ENCODE data around the gene RIC8B. TPM values are rescaled to one million over a fixed set of nuclear protein-coding genes. Genes with fewer than 3 reads are reported as not detected.

RIC8B gene
- total RNA-seq, 1 donor: 5.7 TPM

DNA sequence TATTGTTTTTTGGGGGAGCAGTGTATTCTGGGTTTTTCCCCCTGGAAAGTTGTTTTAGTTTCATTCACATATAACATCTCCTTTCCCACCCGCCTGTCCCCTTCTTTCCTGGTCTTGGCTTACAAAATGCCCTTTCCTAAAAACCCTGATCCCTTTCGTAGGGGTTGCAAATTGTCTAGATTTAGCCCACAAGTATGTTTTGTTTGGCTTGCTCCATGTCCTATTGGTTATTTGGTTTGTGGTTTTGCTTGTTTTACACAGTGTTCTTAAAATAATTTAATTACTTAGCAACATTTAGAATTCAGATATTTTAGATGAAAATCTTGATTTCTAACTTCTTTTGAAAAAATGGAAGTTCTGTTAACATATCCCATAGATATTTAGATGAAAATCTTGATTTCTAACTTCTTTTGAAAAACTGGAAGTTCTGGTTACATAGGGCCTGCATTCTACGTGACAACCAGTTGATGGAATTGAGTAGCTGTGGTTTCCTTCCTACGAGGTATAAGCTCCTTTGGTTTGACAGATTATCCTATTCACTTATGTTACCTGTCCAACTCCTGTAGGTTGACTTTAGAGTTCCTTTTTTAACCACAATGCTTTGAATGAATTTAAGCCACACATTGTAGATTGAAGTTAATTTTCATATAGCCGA lies 92.1 kb downstream of the RIC8B start:
- DNase-seq (ENCODE audit: low read depth in 2 of 3, low spot score in 2 of 3): no peak

DNA sequence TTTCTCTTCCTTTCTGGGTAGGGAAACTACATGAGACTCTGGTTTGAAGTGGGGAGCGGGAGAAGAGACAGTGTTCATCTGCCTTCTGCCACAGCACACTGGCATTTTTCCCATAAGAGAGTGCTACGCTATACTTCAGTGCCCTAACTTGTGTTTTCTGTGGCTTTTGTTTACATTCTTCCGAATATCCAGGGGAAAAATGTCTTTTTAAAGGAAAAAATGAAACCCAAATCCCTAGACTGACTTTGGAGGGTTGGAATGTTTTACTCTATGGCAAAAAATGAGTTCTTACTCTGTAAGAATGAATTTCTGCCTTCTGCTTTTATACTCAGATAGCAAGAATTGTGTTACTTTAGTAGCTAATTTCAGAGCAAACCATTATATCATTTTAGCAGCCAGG lies 93.2 kb downstream of the RIC8B start:
- DNase-seq (ENCODE audit: low read depth in 2 of 3, low spot score in 2 of 3): no peak

DNA sequence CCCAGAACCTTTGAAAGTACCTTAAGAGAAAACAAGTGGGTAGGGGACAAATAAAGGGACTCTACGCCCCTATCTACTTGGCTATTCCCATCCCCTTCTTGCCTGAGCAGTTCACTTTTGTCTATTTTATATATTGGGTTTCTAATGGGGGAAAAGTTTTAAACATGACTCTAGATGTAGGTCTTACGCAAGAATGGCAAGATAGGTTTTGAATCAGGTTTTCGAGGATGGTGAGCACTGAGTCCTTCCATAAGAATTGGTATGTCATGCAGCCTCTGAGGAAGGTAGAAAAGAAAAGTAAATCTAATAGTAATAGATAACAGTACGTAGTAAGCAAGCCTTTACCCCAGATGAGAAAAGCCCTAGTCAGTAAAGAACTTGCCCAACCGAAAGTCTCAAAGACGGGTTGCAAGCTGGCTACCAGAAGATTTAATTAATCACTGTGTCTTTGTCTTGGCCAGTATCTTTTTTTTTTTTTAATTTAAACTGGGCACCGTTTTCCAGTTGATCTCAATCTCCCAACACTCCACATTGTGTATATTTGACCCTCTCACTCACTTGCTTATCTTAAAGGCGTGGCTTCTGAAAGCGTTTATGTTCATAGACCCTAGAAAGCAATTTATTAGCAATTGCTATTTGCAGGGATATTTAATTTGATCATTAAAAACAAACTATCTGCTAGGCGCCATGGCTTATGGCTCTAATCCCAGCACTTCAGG lies 94.7 kb downstream of the RIC8B start:
- DNase-seq (ENCODE audit: low read depth in 2 of 3, low spot score in 2 of 3): no peak

DNA sequence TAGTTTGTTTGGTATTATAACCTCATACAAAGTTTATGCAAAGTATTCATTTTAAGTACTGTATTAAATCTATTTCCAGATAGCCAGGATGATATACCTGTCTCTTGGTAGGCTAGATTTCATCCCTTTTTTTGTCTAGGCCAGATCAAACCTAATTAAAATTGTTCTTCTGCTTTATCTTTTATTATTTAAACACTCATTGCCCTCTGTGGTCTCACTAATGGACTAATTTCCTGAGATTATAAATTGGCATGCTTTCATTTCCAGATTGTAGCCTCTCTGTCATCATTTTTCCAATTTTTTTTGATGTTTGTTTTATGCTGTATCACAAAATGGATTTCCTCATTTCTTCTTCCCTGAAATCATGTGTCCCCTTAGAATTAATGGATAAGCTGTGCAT lies 95.6 kb downstream of the RIC8B start:
- DNase-seq (ENCODE audit: low read depth in 2 of 3, low spot score in 2 of 3): no peak

DNA sequence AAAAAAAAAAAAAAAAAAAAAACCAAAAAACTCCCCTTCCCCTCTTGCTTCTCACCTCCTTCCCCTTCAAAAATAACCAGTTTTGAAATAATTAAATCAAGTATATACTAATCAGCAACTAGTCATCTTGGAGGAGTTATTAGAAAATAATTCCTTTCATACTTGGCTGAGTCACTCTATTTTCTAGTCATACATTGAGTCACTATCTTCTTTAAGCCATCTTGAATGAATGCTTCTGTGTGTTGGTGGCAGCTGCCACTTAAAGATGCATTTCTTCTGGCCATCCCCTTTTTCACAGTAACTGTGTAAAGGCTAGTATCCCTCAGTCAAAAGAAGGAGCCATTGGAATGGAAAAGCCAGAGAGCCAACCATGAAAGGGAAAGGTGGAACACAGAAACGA lies 97.0 kb downstream of the RIC8B start:
- no peak for DNase-seq (ENCODE audit: low read depth in 2 of 3, low spot score in 2 of 3)

DNA sequence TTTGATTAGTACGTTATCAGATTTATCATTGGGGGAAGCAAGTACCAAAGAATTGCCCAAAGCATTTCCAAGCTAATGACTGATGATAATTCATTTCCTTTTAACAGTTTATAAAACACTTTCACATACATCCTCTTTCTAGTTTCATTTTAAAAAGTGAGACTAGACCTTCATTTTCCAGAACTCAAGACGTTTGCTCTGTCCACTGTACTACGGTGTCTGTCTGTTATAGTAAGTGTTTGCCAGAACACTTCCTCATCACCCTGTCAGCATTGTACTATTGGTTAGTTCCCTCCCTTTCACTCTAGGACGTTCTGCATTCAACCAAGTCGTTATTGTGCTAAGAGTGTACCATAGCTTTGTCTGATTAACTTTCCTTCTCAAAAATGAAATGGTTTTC lies 99.5 kb downstream of the RIC8B start:
- DNase-seq (ENCODE audit: low read depth in 2 of 3, low spot score in 2 of 3): no peak

DNA sequence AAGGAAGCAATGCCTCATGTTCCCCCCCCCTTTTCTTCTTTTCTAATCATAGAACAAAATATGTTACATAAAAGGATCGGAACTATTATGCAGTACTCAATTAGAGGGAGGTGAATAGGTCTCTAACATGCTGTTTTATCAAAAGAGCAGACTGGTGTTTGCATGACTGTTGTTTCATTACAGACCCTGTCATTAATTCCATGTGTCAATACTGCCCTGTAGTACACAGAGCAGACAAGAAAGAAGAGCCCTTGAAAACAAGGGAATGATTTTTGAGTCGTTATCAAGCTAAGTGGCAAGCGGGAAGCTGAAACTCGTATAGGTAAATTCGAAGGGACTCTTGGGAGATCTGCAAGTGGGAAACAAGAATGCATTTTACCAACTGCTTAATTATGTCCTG lies 104.3 kb downstream of the RIC8B start:
- no peak for DNase-seq (ENCODE audit: low read depth in 2 of 3, low spot score in 2 of 3)

DNA sequence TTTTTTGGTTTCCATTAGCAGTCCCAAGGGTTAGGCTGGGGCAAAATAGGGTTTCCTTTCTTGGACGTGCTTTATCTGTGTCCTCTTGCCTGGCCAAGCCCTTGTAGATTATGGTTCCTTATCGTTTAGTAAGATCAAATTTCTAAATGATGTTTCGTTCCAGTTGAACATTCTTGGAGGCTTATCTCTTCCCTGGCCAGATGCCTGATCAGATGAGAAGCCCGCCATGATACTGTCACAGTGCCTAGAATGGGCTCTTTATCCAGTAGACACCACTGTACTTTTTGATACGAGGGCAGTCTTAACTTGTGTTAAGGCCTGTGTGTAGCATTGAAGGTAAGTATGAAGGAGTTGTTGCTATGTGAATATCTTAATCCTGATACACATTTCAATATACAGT lies 105.1 kb downstream of the RIC8B start:
- no peak for DNase-seq (ENCODE audit: low read depth in 2 of 3, low spot score in 2 of 3)

DNA sequence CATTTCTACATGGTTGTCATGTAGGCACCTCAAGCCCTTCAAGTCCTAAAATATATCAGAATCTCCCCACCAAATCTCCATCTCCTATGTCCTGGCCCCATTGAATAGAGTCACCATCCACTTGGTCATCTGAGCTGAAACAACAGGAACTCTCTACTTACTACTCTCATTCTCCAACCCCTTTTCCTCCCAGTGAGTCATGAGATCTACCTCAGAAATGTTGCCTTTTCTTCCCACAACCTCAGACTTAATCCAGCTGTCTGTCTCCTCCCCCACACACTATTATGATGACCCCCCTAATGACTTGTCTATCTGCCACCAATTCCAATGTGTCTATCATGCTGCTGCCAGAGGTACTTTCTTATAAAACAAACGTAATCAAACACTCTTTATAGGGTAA lies 108.9 kb downstream of the RIC8B start:
- DNase-seq (ENCODE audit: low read depth in 2 of 3, low spot score in 2 of 3): no peak

DNA sequence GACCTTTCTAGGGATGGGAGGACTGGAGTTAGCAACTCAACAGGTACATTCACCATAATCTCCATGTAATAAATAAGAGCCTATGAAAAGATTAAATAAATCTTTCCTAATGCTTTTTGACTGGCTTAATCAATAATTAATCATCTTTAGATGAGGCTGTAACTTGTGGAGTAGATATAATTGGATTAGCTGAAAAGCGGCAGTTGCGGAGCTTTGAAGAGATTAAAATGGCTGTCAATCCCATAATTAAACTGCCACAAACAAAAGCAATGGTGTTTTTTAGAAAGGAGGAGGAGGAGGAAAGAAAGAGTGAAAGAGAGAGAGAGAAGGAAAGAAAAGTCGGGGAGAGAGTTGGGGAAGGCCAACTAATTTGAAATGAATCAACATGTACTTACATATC lies 110.5 kb downstream of the RIC8B start:
- DNase-seq (ENCODE audit: low read depth in 2 of 3, low spot score in 2 of 3): no peak

DNA sequence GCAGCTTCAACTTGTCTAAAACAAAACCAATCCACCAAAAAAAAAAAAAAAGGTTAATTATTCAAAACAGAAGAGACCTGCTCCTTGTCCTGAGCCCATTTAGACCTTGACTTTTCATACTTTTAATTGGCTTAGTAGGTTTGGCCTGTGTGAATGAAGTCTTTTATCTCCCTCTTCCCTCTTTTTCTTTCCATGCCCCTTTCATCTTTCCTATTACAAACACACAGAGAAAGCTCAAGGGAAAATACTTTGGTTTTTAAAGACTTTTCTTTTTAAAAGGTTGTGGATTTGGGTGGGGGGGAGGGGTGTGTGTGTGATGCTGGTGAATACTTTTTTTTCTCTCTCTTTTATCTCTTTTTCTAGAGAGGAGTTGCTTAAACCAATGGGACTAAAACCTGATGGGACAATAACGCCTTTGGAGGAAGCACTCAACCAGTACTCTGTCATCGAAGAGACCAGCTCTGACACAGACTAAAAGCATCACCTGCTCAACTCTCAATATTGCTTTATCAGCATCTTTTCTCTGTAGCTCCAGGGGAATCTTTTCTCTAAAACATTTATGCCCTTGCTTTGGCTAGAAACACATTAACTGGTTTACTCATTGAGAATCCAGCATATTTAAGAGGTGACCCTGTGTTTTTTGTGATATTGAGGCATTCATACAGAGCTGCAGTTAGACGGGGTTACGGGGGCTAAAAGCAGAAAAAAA lies 111.2 kb downstream of the RIC8B start:
- no peak for DNase-seq (ENCODE audit: low read depth in 2 of 3, low spot score in 2 of 3)

DNA sequence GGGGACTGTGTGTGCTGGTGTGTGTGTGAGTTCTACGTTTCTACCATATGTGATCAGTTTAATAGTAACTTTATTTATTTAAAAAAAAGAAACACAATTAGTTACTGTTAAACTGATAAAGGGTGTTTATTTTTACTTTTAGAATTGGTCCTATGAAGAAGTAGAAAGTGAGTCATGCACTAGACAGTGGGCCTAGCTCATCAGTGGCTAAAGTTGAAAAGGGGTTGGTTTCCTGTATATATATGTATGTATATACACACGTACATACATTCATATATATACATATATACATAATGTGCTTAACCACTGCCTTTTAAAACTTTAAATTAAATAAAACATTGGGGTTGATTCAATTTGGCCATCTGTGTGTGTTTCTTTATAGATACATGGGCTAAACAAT lies 112.5 kb downstream of the RIC8B start:
- DNase-seq (ENCODE audit: low read depth in 2 of 3, low spot score in 2 of 3): no peak

DNA sequence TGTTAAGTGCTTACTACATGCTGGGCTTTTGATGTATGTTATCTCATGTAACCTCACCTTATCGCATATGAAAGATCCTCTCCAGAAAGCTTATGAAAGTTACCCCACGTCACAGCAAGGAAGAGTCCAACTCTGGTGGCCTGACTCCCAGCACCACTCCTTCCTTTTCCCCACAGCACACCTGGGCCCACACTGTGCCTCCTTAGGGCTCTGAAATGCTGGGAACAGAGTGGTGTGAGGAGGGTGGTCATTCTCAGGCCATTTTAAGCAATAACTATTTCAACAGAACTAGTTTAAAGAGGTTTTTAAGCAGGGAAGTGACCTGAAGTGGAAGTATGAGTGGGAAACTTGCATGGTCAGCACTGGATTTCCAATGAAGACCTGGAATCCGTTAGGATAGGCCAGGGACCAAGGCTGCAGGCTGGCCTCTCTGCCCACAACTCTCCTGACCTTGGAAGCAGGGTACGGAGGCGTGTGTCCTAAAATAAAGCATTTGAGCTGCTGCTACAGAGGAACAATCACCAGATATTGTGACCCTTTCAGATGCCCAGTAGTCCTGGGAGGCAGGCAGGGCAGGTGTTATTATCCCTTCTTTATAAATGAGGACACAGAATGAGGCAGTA lies 114.0 kb downstream of the RIC8B start:
- no peak for DNase-seq (ENCODE audit: low read depth in 2 of 3, low spot score in 2 of 3)

DNA sequence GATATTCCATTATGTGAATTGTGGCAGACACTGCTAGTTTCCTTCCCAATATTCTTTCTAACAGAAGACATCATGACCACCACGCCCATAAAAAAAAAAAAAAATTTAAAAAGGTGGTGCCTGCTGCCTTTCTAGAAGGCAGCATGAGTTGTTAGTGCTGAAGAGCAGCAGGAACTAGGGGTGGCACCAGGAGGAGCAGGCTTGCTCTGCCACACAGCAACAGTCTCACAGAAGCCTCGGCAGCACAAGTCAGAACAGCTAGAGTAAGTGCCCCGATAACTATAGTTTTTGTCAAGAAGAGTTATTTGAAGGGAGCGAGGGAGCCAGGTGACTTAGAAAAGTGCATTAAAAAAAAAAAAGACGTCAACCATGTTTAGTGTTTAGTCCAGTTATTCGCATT lies 114.8 kb downstream of the RIC8B start:
- no peak for DNase-seq (ENCODE audit: low read depth in 2 of 3, low spot score in 2 of 3)

DNA sequence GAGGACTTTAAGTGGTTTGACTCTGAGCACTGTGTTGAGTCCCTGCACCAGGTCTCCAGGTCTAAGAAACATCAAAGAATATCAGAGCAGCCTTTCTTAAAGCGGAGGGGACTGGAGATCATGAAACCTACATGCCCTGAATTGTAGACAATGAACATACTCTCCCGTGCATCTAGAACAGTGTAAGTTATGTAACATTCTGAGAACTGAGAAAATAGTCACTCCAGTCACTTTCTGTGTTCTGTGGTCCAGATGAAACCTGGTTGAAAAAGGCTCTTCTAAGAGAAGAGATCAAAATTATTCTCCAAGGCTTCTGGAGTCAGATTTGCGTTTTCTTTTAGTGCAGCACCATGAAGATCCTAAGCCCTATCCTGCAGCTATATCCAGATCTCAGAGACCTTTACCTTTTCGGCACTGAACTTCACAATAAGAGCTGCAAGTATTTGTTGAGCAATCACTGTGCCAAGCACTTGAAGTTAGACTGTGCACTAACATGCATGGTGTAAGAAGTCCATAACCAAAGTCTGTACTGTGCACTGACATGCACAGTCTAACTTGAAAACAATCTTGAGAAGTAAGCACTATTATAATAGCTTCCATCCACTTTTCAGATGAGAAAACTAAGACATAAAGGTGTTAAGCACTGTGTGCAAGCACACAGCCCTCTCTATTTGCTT lies 115.6 kb downstream of the RIC8B start:
- no peak for DNase-seq (ENCODE audit: low read depth in 2 of 3, low spot score in 2 of 3)

DNA sequence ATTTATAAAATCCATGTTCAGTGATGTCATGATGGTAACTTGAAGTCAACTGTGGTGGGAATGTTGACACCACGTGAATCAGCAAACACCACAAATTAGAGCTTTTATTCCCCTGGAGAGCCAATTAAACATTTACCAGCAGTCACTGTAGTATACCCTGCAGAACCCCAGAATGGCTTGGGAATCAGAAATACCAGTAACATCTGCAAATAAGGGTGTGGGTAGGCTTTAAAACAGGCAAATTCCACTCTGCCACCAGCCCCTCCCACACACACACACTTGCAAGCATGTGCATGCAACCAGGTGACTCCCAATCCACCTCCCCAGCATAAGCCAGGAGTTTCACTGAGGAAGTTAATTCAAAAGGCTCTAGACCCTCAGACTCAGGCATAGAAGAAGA lies 117.6 kb downstream of the RIC8B start:
- DNase-seq (ENCODE audit: low read depth in 2 of 3, low spot score in 2 of 3): no peak

DNA sequence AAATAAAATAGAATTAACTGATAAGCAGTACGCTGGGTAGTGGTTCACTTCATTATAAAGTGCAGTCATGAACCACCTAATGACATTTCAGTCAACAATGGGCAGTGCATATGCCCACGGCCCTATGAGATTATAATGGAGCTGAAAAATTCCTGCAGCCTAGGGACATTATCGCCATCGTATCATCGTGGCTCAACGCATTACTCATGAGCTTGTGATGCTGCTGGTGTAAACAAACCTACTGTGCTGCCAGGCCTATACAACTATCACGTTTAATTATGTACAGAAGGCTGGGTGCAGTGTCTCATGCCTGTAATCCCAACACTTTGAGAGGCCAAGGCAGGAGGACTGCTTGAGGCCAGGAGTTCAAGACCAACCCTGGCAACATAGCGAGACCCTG lies 119.0 kb downstream of the RIC8B start:
- no peak for DNase-seq (ENCODE audit: low read depth in 2 of 3, low spot score in 2 of 3)

DNA sequence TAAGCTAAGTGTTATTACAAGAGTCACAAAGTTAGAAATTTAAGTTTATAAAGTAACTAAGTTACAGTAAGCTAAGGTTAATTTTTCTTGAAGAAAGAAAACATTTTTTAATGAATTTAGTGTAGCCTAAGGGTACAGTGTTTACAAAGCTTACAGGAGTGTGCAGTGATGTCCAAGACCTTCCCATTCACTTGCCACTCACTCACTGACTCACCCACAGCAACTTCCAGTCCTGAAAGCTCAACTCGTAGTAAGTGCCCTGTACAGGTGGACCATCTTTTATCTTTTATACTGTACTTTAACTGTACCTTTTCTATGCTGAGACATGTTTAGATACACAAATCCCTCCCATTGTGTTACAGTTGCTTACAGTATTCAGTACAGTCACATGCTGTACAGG lies 120.3 kb downstream of the RIC8B start:
- no peak for DNase-seq (ENCODE audit: low read depth in 2 of 3, low spot score in 2 of 3)

DNA sequence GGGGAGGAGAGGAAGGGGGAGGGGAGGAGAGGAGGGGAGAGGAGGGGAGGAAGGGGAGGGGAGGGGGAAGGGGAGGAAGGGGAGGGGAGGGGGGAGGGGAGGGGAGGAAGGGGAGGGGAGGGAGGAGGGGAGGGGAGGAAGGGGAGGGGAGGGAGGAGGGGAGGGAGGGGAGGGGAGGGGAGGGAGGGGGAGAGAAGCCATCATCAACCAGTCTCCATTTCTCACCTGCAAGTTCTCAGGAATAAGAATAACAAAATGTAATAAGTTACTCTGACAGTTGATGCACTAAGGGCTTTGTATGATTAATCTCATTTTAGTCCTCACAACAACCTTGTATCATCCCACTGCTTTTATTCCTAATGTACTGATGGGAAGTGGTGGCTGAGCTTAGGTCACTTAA lies 122.1 kb downstream of the RIC8B start:
- no peak for DNase-seq (ENCODE audit: low read depth in 2 of 3, low spot score in 2 of 3)

DNA sequence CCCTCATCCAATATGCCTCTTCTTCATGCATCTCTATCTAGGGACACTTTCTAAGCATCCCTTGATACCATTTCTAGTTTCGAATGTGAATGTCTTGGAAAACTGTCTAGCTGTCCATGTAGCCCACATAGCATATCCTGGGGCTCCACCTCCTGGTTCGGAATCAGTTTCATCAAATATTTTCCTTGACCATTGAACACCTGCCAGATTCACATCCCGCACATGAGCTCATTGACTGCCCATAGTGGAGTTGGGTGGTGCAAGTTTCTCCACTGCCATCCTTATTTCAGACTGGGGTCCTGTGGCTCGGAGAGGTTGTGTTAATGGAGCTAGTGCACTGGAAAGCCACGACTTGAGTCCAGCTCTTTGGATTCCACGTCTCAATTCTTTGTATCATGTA lies 122.6 kb downstream of the RIC8B start:
- DNase-seq (ENCODE audit: low read depth in 2 of 3, low spot score in 2 of 3): no peak

Measured in hematopoietic multipotent progenitor cell (in vitro differentiated cells).